RWPE2 (cell line): ENCODE data around the gene COX7A2.

Experiments used
- ATAC-seq: fragments of 200-7000 bp; cut with Tn5 transposase; 3 replicates; pipeline ENCODE4 v1.9.1; 2021; ENCODE audit warnings: low read depth
- DNase-seq: peaks from one replicate; pipeline ENCODE4 v3.0.0-alpha.2; 2020; ENCODE audit warnings: low spot score
- H3K27ac ChIP-seq: fragments of 450-650 bp; 2 replicates; pipeline ENCODE4 v1.5.1; 2017; ENCODE audit warnings: mild to moderate bottlenecking; ENCODE audit not compliant: poor library complexity, severe bottlenecking
- H3K27me3 ChIP-seq: fragments of 250-450 bp; sonication (Bioruptor Pico); 2 replicates; pipeline ENCODE4 v1.5.1; 2021; ENCODE audit warnings: mild to moderate bottlenecking, moderate library complexity; ENCODE audit not compliant: insufficient read depth, poor library complexity, severe bottlenecking
- H3K36me3 ChIP-seq: fragments of 250-450 bp; sonication (Bioruptor Pico); 2 replicates; pipeline ENCODE4 v1.5.1; 2020; ENCODE audit warnings: low read depth, mild to moderate bottlenecking, moderate library complexity
- H3K4me1 ChIP-seq: fragments of 250-450 bp; sonication (Bioruptor Pico); 2 replicates; pipeline ENCODE4 v1.5.1; 2021; ENCODE audit warnings: mild to moderate bottlenecking, moderate library complexity; ENCODE audit not compliant: insufficient read depth, poor library complexity, severe bottlenecking
- H3K4me3 ChIP-seq: fragments of 250-450 bp; sonication (Bioruptor Pico); 2 replicates; pipeline ENCODE4 v1.5.1; 2021; ENCODE audit warnings: mild to moderate bottlenecking, moderate library complexity; ENCODE audit not compliant: severe bottlenecking
- H3K9me3 ChIP-seq: fragments of 250-450 bp; sonication (Bioruptor Pico); 2 replicates; pipeline ENCODE4 v1.5.1; 2021; ENCODE audit warnings: mild to moderate bottlenecking, moderate library complexity; ENCODE audit not compliant: severe bottlenecking
- TF ChIP-seq, protein P1 (sequence below): fragments of 450-650 bp; IDR thresholded peaks from one replicate; pipeline ENCODE4 v1.5.1; 2017; ENCODE audit warnings: mild to moderate bottlenecking, moderate library complexity; ENCODE audit not compliant: poor library complexity, severe bottlenecking

COX7A2 gene

DNA sequence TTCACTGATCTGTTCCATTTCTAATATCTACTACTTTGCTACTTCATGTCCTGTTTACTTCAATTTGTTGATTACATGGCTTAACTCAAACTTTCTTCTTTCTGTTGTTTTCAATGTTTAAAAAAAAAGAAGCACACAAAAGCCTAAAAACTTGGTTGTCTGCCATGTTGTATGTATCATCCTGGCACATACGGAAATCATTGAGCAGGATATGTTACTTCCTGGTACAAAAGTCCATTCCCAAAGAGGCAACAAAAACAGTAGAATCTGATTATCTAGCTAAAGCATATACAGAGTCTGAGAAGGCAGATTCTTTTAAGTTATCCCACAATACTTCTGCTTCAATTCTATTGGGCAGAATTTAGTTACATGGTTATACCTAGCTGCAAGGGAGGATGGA lies 23.2 kb downstream of the COX7A2 start:
- H3K4me3 ChIP-seq: no peak overlapping the region
- no peaks in the 10 kb centered on the region for H3K4me1 ChIP-seq
- ATAC-seq: no peak
- no peak overlapping the region for H3K27ac ChIP-seq
- no peak for DNase-seq
- H3K27me3 ChIP-seq: no peaks in the 10 kb centered on the region
- TF ChIP-seq, protein P1, sequence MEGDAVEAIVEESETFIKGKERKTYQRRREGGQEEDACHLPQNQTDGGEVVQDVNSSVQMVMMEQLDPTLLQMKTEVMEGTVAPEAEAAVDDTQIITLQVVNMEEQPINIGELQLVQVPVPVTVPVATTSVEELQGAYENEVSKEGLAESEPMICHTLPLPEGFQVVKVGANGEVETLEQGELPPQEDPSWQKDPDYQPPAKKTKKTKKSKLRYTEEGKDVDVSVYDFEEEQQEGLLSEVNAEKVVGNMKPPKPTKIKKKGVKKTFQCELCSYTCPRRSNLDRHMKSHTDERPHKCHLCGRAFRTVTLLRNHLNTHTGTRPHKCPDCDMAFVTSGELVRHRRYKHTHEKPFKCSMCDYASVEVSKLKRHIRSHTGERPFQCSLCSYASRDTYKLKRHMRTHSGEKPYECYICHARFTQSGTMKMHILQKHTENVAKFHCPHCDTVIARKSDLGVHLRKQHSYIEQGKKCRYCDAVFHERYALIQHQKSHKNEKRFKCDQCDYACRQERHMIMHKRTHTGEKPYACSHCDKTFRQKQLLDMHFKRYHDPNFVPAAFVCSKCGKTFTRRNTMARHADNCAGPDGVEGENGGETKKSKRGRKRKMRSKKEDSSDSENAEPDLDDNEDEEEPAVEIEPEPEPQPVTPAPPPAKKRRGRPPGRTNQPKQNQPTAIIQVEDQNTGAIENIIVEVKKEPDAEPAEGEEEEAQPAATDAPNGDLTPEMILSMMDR: no peak
- H3K9me3 ChIP-seq: no peaks in the 10 kb centered on the region
- H3K36me3 ChIP-seq: no peaks in the 10 kb centered on the region

DNA sequence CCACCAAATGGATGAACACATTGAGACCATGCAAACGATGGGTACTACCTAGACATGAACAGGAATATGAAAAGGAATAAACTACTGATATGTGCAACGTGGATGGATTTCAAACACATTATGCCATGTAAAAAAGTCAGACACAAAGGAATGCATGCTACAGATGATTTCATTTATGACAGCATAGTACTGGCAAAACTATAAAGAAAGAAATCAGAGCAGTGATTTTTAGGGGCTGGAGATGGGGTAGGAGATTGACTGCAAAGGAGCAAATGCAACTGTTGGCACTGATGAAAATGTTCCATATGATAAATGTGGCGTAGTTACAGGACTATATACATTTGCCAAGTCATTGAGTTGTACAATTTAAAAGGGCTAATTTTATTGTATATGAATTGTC lies 24.3 kb downstream of the COX7A2 start:
- ATAC-seq: no peak
- H3K27me3 ChIP-seq: no peaks in the 10 kb centered on the region

DNA sequence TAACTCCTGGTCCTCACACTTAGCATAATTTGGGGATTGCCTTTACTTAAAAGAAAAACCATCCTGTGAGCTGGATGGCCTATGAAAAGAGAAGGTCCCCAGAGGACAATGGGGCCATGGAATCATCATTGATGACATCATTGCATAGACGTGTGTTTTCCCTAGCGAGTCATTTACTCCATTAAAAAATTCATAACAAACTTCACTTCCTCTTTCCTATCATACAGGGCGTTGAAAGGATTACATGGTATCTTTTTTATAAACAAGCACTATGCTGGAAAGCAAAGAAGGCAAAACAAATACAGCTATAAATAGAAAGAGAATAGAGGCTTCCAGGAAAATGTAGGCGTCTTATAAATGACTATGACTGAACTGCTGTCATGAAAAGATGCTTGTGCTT lies 26.4 kb downstream of the COX7A2 start:
- ATAC-seq (peak; percentile 41; the same call in 1 of the 3 replicates), DNase-seq (no peak)
- Histone ChIP-seq H3K9me3 (no peaks in the 10 kb centered on the region), H3K27ac (no peak overlapping the region), H3K36me3 (no peaks in the 10 kb centered on the region), H3K4me1 (no peaks in the 10 kb centered on the region), H3K27me3 (no peaks in the 10 kb centered on the region), H3K4me3 (no peak overlapping the region)
- TF ChIP-seq, protein P1: no peak

More for the DNA sequence above, 24.3 kb downstream of the COX7A2 start:
- no peak overlapping the region for H3K4me3 ChIP-seq
- H3K27ac ChIP-seq: no peak overlapping the region
- H3K9me3 ChIP-seq: no peaks in the 10 kb centered on the region
- TF ChIP-seq, protein P1: no peak
- no peaks in the 10 kb centered on the region for H3K4me1 ChIP-seq
- no peaks in the 10 kb centered on the region for H3K36me3 ChIP-seq
- DNase-seq: no peak

DNA sequence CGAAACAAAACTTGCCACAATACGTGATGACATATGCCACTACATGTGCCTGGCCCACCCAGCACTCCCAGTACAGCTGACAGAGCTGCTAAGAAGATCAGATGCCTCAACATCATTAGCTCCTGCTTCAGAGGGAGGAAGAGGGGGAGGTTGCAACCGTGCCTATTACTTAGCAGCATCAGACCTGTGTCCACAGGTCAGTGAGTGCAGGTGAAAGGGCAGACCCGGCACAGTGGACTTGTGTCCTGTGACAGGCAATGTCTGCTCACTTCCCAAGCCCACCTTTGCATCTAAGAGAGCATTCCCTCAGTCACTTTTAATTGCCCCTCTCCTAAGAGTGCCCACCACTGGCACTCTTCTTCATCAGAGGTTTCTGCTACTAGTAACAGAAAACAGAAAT lies 28.3 kb downstream of the COX7A2 start:
- ATAC-seq (no peak), DNase-seq (no peak)
- Histone ChIP-seq H3K27me3 (no peaks in the 10 kb centered on the region), H3K4me3 (no peak overlapping the region), H3K36me3 (no peaks in the 10 kb centered on the region), H3K4me1 (no peaks in the 10 kb centered on the region), H3K9me3 (no peaks in the 10 kb centered on the region), H3K27ac (no peak overlapping the region)
- TF ChIP-seq, protein P1: no peak

DNA sequence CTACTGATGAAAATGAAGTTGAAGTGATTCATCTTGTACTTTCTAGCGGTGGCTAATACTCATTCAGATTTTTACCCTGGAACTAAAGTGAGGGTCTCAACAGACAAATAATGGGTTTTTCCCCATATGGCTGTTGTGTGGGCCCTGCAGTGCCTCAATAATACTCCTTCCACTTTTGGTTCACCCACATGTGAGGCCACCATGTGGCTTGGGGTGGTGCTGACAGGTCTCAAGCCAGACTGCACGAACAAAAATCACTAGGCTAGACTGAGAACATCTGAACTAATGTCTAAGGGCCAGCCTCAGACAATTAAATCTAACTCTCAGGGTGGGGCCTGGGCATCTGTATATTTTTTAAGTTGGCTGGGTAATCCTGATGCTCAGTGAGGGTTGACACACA lies 29.9 kb downstream of the COX7A2 start:
- Histone ChIP-seq H3K27ac (no peak overlapping the region), H3K4me1 (no peaks in the 10 kb centered on the region), H3K36me3 (no peaks in the 10 kb centered on the region), H3K27me3 (no peaks in the 10 kb centered on the region), H3K4me3 (no peak overlapping the region), H3K9me3 (no peaks in the 10 kb centered on the region)
- no peak for DNase-seq
- no peak for ATAC-seq
- TF ChIP-seq, protein P1: no peak
